WTC11 (cell line): ENCODE measurements around the gene CHD9. TPM values are rescaled to one million over a fixed set of nuclear protein-coding genes. Genes with fewer than 3 reads are reported as not detected.

Source experiments
- ATAC-seq: fragments of 200-7000 bp; cut with Tn5 transposase; 2 replicates; pipeline ENCODE4 v1.10.0; 2021; ENCODE audit warnings: mild to moderate bottlenecking, moderate library complexity
- CTCF ChIA-PET: fragments of 300-600 bp; sonication (Branson Sonifier 250); formaldehyde crosslinking; loops from one replicate; lab custom pipeline; 2021; ENCODE audit warnings: antibody characterized with exemption; lab: Charles Lee
- POLR2A ChIA-PET: fragments of 350-600 bp; sonication (Branson Sonifier 250); formaldehyde crosslinking; loops from one replicate; lab custom pipeline; 2021; ENCODE audit warnings: antibody characterized with exemption; lab: Charles Lee
- DNase-seq: peaks from one replicate; pipeline ENCODE4 v3.0.0; 2021; ENCODE audit warnings: low spot score
- H3K27ac Mint-ChIP-seq: 2 replicates; pipeline ENCODE4 v1.8.0; 2021; ENCODE audit warnings: mixed read lengths
- H3K27me3 Mint-ChIP-seq: 2 replicates; pipeline ENCODE4 v1.8.0; 2021; ENCODE audit warnings: low read depth, mild to moderate bottlenecking, moderate library complexity, mixed read lengths
- H3K36me3 Mint-ChIP-seq: 2 replicates; pipeline ENCODE4 v1.8.0; 2021; ENCODE audit warnings: mixed read lengths
- H3K4me1 Mint-ChIP-seq: 2 replicates; pipeline ENCODE4 v1.8.0; 2022; ENCODE audit warnings: mixed read lengths
- H3K4me3 Mint-ChIP-seq: 2 replicates; pipeline ENCODE4 v1.8.0; 2021; ENCODE audit warnings: mild to moderate bottlenecking, moderate library complexity, mixed read lengths
- H3K9me3 Mint-ChIP-seq: 2 replicates; pipeline ENCODE4 v1.8.0; 2021; ENCODE audit warnings: mixed read lengths
- CREB1 ChIP-seq: sonication (generic); formaldehyde crosslinking; IDR thresholded peaks from 2 replicates; pipeline ENCODE4 v1.8.0; 2023; ENCODE audit warnings: mild to moderate bottlenecking, missing genetic modification reagents
- FOXP1 ChIP-seq: sonication (generic); formaldehyde crosslinking; IDR thresholded peaks from 2 replicates; pipeline ENCODE4 v1.8.0; 2022; ENCODE audit warnings: missing genetic modification reagents, mild to moderate bottlenecking, moderate library complexity, borderline replicate concordance
- GRHL2 ChIP-seq: fragments of 250-450 bp; sonication (Bioruptor Pico); IDR thresholded peaks from 2 replicates; pipeline ENCODE4 v1.8.0; 2022; ENCODE audit warnings: mild to moderate bottlenecking, moderate library complexity; ENCODE audit not compliant: insufficient replicate concordance, severe bottlenecking
- HMGA2 ChIP-seq: fragments of 250-450 bp; sonication (Bioruptor Pico); IDR thresholded peaks from 2 replicates; pipeline ENCODE4 v1.4.0; 2021; ENCODE audit warnings: mild to moderate bottlenecking, moderate library complexity
- JAZF1 ChIP-seq: fragments of 250-450 bp; sonication (Bioruptor Pico); IDR thresholded peaks from 2 replicates; pipeline ENCODE4 v1.9.0; 2021; ENCODE audit warnings: moderate library complexity, mild to moderate bottlenecking, inconsistent platforms
- NR1H2 ChIP-seq: sonication (generic); formaldehyde crosslinking; IDR thresholded peaks from 2 replicates; pipeline ENCODE4 v1.9.0; 2021; ENCODE audit warnings: mild to moderate bottlenecking, moderate library complexity, missing genetic modification reagents
- NR3C1 ChIP-seq: sonication (generic); formaldehyde crosslinking; conservative IDR thresholded peaks from 2 replicates; pipeline ENCODE4 v1.8.1; 2023; ENCODE audit warnings: low read depth, mild to moderate bottlenecking, missing genetic modification reagents
- SMAD4 ChIP-seq: sonication (generic); formaldehyde crosslinking; IDR thresholded peaks from 2 replicates; pipeline ENCODE4 v1.8.0; 2022; ENCODE audit warnings: mild to moderate bottlenecking, missing genetic modification reagents
- ZBTB21 ChIP-seq: sonication (generic); formaldehyde crosslinking; IDR thresholded peaks from 2 replicates; pipeline ENCODE4 v1.8.1; 2023; ENCODE audit warnings: mild to moderate bottlenecking, missing genetic modification reagents, borderline replicate concordance
- ZNF232 ChIP-seq: sonication (generic); formaldehyde crosslinking; IDR thresholded peaks from 2 replicates; pipeline ENCODE4 v1.8.0; 2022; ENCODE audit warnings: mild to moderate bottlenecking, missing genetic modification reagents
- ZNF416 ChIP-seq: fragments of 250-450 bp; sonication (Bioruptor Pico); IDR thresholded peaks from 2 replicates; pipeline ENCODE4 v1.9.0; 2021; ENCODE audit warnings: mild to moderate bottlenecking, inconsistent platforms
- total RNA-seq: library from RNA; stranded (reverse); gene quantifications from 3 replicates; pipeline ENCODE4 v1.2.3, GENCODE V29; 2021
- TF ChIP-seq, protein P1 (sequence below): fragments of 250-450 bp; sonication (Bioruptor Pico); IDR thresholded peaks from 2 replicates; pipeline ENCODE4 v1.9.0; 2021; ENCODE audit warnings: mild to moderate bottlenecking
- TF ChIP-seq, protein P2 (sequence below): sonication (generic); formaldehyde crosslinking; IDR thresholded peaks from 2 replicates; pipeline ENCODE4 v1.8.0; 2023; ENCODE audit warnings: mild to moderate bottlenecking, missing genetic modification reagents
- TF ChIP-seq, protein P3 (sequence below): sonication (generic); formaldehyde crosslinking; IDR thresholded peaks from 2 replicates; pipeline ENCODE4 v1.8.1; 2023; ENCODE audit warnings: mild to moderate bottlenecking, missing genetic modification reagents, moderate library complexity
- TF ChIP-seq, protein P4 (sequence below): sonication (generic); formaldehyde crosslinking; IDR thresholded peaks from 2 replicates; pipeline ENCODE4 v1.8.0; 2022; ENCODE audit warnings: mild to moderate bottlenecking, missing genetic modification reagents
- TF ChIP-seq, protein P5 (sequence below): sonication (generic); formaldehyde crosslinking; IDR thresholded peaks from 2 replicates; pipeline ENCODE4 v1.8.1; 2023; ENCODE audit warnings: mild to moderate bottlenecking, moderate library complexity, missing genetic modification reagents
- TF ChIP-seq, protein P6 (sequence below): sonication (generic); formaldehyde crosslinking; IDR thresholded peaks from 2 replicates; pipeline ENCODE4 v1.8.1; 2022; ENCODE audit warnings: mild to moderate bottlenecking, missing genetic modification reagents, moderate library complexity, borderline replicate concordance
- TF ChIP-seq, protein P7 (sequence below): sonication (generic); formaldehyde crosslinking; IDR thresholded peaks from 2 replicates; pipeline ENCODE4 v1.8.1; 2022; ENCODE audit warnings: low read depth, missing genetic modification reagents, borderline replicate concordance
- TF ChIP-seq, protein P8 (sequence below): fragments of 250-450 bp; sonication (Bioruptor Pico); IDR thresholded peaks from 2 replicates; pipeline ENCODE4 v1.9.0; 2021; ENCODE audit warnings: moderate library complexity, mild to moderate bottlenecking, inconsistent platforms, borderline replicate concordance

CHD9 gene
- total RNA-seq, 1 experiment from 2014 or later = 31.3 TPM

DNA sequence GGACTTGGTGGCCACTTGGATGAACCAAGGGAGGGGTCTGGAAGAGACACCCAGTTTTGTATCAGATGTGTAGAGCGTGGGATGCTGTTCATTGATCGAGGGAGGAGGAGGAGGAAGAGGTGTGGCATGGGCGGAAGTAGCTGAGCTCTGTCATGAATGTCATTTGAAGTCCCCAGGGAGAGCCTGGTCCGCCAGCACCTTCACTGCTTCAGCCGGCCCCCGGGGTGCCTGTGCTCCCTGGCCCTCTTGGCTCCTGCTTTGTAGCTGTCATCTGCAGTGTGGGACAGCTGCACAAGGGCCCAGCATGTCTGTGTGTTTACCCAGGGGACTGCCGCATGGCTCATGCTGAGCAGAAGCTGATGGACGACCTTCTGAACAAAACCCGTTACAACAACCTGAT is 304.1 kb downstream of the CHD9 start (continued):
- TF ChIP-seq, protein P1, sequence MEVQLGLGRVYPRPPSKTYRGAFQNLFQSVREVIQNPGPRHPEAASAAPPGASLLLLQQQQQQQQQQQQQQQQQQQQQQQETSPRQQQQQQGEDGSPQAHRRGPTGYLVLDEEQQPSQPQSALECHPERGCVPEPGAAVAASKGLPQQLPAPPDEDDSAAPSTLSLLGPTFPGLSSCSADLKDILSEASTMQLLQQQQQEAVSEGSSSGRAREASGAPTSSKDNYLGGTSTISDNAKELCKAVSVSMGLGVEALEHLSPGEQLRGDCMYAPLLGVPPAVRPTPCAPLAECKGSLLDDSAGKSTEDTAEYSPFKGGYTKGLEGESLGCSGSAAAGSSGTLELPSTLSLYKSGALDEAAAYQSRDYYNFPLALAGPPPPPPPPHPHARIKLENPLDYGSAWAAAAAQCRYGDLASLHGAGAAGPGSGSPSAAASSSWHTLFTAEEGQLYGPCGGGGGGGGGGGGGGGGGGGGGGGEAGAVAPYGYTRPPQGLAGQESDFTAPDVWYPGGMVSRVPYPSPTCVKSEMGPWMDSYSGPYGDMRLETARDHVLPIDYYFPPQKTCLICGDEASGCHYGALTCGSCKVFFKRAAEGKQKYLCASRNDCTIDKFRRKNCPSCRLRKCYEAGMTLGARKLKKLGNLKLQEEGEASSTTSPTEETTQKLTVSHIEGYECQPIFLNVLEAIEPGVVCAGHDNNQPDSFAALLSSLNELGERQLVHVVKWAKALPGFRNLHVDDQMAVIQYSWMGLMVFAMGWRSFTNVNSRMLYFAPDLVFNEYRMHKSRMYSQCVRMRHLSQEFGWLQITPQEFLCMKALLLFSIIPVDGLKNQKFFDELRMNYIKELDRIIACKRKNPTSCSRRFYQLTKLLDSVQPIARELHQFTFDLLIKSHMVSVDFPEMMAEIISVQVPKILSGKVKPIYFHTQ (CRISPR knock-in tag) = no peak
- TF ChIP-seq ZNF416 = no peak
- TF ChIP-seq, protein P2, sequence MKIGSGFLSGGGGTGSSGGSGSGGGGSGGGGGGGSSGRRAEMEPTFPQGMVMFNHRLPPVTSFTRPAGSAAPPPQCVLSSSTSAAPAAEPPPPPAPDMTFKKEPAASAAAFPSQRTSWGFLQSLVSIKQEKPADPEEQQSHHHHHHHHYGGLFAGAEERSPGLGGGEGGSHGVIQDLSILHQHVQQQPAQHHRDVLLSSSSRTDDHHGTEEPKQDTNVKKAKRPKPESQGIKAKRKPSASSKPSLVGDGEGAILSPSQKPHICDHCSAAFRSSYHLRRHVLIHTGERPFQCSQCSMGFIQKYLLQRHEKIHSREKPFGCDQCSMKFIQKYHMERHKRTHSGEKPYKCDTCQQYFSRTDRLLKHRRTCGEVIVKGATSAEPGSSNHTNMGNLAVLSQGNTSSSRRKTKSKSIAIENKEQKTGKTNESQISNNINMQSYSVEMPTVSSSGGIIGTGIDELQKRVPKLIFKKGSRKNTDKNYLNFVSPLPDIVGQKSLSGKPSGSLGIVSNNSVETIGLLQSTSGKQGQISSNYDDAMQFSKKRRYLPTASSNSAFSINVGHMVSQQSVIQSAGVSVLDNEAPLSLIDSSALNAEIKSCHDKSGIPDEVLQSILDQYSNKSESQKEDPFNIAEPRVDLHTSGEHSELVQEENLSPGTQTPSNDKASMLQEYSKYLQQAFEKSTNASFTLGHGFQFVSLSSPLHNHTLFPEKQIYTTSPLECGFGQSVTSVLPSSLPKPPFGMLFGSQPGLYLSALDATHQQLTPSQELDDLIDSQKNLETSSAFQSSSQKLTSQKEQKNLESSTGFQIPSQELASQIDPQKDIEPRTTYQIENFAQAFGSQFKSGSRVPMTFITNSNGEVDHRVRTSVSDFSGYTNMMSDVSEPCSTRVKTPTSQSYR (CRISPR knock-in tag) = no peak

DNA sequence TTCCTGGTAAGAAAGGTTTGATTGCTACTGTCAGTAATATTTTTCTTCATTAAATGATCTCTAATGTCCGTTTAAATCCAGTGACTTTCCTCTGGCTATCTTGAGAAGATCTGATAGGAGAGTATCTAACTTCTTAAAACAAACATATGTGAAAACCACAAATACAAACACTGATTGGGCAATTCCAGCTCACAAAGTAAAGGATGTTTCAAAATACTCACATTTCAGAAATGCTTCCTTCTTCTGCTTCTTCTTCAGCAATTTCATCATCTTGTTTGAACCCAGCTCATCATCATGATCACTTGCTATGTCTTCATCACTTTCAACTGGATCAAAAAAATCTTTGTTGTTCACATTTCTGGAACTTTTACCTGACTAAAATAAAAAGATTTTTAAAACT is 315.1 kb downstream of the CHD9 start:
- Mint-ChIP-seq H3K36me3 (peaks cover 4% of the 10 kb centered on the region; the same call in 1 of the 2 replicates), H3K4me1 (no peaks in the 10 kb centered on the region), H3K4me3 (no peak overlapping the region), H3K27ac (no peak overlapping the region), H3K27me3 (peaks cover 9% of the 10 kb centered on the region), H3K9me3 (peaks cover 8% of the 10 kb centered on the region; the same call in 1 of the 2 replicates)
- TF ChIP-seq, protein P3, sequence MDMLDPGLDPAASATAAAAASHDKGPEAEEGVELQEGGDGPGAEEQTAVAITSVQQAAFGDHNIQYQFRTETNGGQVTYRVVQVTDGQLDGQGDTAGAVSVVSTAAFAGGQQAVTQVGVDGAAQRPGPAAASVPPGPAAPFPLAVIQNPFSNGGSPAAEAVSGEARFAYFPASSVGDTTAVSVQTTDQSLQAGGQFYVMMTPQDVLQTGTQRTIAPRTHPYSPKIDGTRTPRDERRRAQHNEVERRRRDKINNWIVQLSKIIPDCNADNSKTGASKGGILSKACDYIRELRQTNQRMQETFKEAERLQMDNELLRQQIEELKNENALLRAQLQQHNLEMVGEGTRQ = no peak
- TF ChIP-seq SMAD4 (CRISPR knock-in tag) (no peak), JAZF1 (CRISPR knock-in tag) (no peak), FOXP1 (no peak), CREB1 (CRISPR knock-in tag) (no peak), HMGA2 (CRISPR knock-in tag) (no peak), NR1H2 (CRISPR knock-in tag) (no peak), ZBTB21 (no peak), GRHL2 (CRISPR knock-in tag) (no peak), NR3C1 (CRISPR knock-in tag) (no peak), ZNF232 (CRISPR knock-in tag) (no peak)
- TF ChIP-seq, protein P4, sequence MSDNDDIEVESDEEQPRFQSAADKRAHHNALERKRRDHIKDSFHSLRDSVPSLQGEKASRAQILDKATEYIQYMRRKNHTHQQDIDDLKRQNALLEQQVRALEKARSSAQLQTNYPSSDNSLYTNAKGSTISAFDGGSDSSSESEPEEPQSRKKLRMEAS = no peak
- TF ChIP-seq, protein P5, sequence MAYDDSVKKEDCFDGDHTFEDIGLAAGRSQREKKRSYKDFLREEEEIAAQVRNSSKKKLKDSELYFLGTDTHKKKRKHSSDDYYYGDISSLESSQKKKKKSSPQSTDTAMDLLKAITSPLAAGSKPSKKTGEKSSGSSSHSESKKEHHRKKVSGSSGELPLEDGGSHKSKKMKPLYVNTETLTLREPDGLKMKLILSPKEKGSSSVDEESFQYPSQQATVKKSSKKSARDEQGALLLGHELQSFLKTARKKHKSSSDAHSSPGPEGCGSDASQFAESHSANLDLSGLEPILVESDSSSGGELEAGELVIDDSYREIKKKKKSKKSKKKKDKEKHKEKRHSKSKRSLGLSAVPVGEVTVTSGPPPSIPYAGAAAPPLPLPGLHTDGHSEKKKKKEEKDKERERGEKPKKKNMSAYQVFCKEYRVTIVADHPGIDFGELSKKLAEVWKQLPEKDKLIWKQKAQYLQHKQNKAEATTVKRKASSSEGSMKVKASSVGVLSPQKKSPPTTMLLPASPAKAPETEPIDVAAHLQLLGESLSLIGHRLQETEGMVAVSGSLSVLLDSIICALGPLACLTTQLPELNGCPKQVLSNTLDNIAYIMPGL = no peak
- TF ChIP-seq, protein P6, sequence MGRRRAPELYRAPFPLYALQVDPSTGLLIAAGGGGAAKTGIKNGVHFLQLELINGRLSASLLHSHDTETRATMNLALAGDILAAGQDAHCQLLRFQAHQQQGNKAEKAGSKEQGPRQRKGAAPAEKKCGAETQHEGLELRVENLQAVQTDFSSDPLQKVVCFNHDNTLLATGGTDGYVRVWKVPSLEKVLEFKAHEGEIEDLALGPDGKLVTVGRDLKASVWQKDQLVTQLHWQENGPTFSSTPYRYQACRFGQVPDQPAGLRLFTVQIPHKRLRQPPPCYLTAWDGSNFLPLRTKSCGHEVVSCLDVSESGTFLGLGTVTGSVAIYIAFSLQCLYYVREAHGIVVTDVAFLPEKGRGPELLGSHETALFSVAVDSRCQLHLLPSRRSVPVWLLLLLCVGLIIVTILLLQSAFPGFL = no peak
- TF ChIP-seq, protein P7, sequence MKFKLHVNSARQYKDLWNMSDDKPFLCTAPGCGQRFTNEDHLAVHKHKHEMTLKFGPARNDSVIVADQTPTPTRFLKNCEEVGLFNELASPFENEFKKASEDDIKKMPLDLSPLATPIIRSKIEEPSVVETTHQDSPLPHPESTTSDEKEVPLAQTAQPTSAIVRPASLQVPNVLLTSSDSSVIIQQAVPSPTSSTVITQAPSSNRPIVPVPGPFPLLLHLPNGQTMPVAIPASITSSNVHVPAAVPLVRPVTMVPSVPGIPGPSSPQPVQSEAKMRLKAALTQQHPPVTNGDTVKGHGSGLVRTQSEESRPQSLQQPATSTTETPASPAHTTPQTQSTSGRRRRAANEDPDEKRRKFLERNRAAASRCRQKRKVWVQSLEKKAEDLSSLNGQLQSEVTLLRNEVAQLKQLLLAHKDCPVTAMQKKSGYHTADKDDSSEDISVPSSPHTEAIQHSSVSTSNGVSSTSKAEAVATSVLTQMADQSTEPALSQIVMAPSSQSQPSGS = no peak
- TF ChIP-seq, protein P8, sequence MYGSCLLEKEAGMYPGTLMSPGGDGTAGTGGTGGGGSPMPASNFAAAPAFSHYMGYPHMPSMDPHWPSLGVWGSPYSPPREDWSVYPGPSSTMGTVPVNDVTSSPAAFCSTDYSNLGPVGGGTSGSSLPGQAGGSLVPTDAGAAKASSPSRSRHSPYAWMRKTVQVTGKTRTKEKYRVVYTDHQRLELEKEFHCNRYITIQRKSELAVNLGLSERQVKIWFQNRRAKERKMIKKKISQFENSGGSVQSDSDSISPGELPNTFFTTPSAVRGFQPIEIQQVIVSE (CRISPR knock-in tag) = no peak
- ChIA-PET CTCF (interaction anchor here (0.7 to 1.3 kb wide), 2 partner anchors 13 to 21 kb away, joined by 3 to 5 read pairs; no protein-coding TSS in a partner anchor), POLR2A (no interaction called here)
- DNase-seq (no peak), ATAC-seq (no peak)
